Natural killer cell (primary cell): ENCODE measurements around the gene TCERG1L. TPM values are rescaled to one million over a fixed set of nuclear protein-coding genes. Genes with fewer than 3 reads are reported as not detected.

Experiments
- ATAC-seq, 3 donors: fragments of 150-1000 bp in 2 of 3; fragments of 200-7000 bp in 1 of 3; cut with Tn5 transposase; 1 replicate in 1 of 3; 2 replicates in 2 of 3; pipeline ENCODE4 v1.10.0; 2021; ENCODE audit warnings: mild to moderate bottlenecking in 2 of 3, moderate library complexity in 2 of 3
- DNase-seq, 2 donors: peaks; one replicate each; pipeline versions ENCODE4 v3.0.0 to v3.0.0-alpha.2; 2013 to 2021; ENCODE audit warnings: mixed read lengths in 1 of 2
- H3K27ac ChIP-seq: one replicate; pipeline ENCODE4 v1.5.1; 2013; ENCODE audit warnings: mild to moderate bottlenecking, low read length
- H3K27me3 ChIP-seq: one replicate; pipeline ENCODE4 v1.6.1; 2013; ENCODE audit warnings: low read length; ENCODE audit not compliant: control insufficient read depth, insufficient read depth
- H3K36me3 ChIP-seq: one replicate; pipeline ENCODE4 v1.6.1; 2013; ENCODE audit warnings: low read length; ENCODE audit not compliant: control insufficient read depth, insufficient read depth
- H3K4me1 ChIP-seq: one replicate; pipeline ENCODE4 v1.6.1; 2013; ENCODE audit warnings: low read length; ENCODE audit not compliant: control insufficient read depth, insufficient read depth
- H3K4me3 ChIP-seq: one replicate; pipeline ENCODE4 v1.5.1; 2013; ENCODE audit warnings: low read length
- H3K9me3 ChIP-seq: one replicate; pipeline ENCODE4 v1.6.1; 2013; ENCODE audit warnings: low read length; ENCODE audit not compliant: control insufficient read depth, insufficient read depth
- H3K27ac Mint-ChIP-seq, 2 donors: one replicate each; pipeline ENCODE4 v1.8.0; 2022; ENCODE audit warnings: mild to moderate bottlenecking in 2 of 2, mixed read lengths in 2 of 2, moderate library complexity in 1 of 2
- H3K27me3 Mint-ChIP-seq, 2 donors: one replicate each; pipeline ENCODE4 v1.8.0; 2022; ENCODE audit warnings: low read depth in 2 of 2, mixed read lengths in 2 of 2
- H3K36me3 Mint-ChIP-seq: one replicate; pipeline ENCODE4 v1.8.0; 2022; ENCODE audit warnings: mixed read lengths
- H3K4me1 Mint-ChIP-seq, 2 donors: one replicate each; pipeline ENCODE4 v1.8.0; 2022; ENCODE audit warnings: mixed read lengths in 2 of 2
- H3K4me3 Mint-ChIP-seq: one replicate; pipeline ENCODE4 v1.8.0; 2022; ENCODE audit warnings: mild to moderate bottlenecking, moderate library complexity, mixed read lengths
- H3K9me3 Mint-ChIP-seq, 2 donors: one replicate each; pipeline ENCODE4 v1.8.0; 2022; ENCODE audit warnings: mixed read lengths in 2 of 2
- WGBS: methylation state at CpG from one replicate; pipeline ENCODE4 v1.1.7; 2013; ENCODE audit warnings: missing lambda C conversion rate; ENCODE audit not compliant: insufficient coverage; 5-methylcytosine and 5-hydroxymethylcytosine counted together
- intact Hi-C: fragments of 100-400 bp; cut with micrococcal nuclease; formaldehyde crosslinking; loops from one replicate; pipeline ENCODE4 v1.14.2; 2022
- total RNA-seq, 4 donors: library from RNA; stranded (reverse); fragments of 120-200 nt in 1 of 4; gene quantifications; one replicate each; pipeline versions ENCODE4 v1.2.3 to v1.2.4, GENCODE V29; 2013 to 2022
- TF ChIP-seq, protein P1 (sequence below): fragments of 200-600 bp; IDR thresholded peaks from one replicate; pipeline ENCODE4 v1.8.0; 2022; ENCODE audit warnings: antibody characterized with exemption

Gene TCERG1L
- total RNA-seq, 3 donors from 2014 or later (not counting 1 experiment from before 2014, with no cell fraction given): 0.48 TPM; not detected in 2

- Histone ChIP-seq H3K4me1 (no peaks in the 10 kb centered on the region), H3K4me3 (no peak overlapping the region), H3K27ac (no peak overlapping the region), H3K9me3 (no peaks in the 10 kb centered on the region), H3K27me3 (no peaks in the 10 kb centered on the region), H3K36me3 (no peaks in the 10 kb centered on the region)
- DNase-seq (no peak), ATAC-seq (no peak)
- WGBS: 92% methylated on average over 8 of the region's 8 CpGs
- Mint-ChIP-seq H3K4me1 (no peaks in the 10 kb centered on the region), H3K9me3 (no peaks in the 10 kb centered on the region), H3K27ac (no peak overlapping the region), H3K27me3 (no peaks in the 10 kb centered on the region), H3K36me3 (no peaks in the 10 kb centered on the region), H3K4me3 (no peak overlapping the region)
- TF ChIP-seq, protein P1, sequence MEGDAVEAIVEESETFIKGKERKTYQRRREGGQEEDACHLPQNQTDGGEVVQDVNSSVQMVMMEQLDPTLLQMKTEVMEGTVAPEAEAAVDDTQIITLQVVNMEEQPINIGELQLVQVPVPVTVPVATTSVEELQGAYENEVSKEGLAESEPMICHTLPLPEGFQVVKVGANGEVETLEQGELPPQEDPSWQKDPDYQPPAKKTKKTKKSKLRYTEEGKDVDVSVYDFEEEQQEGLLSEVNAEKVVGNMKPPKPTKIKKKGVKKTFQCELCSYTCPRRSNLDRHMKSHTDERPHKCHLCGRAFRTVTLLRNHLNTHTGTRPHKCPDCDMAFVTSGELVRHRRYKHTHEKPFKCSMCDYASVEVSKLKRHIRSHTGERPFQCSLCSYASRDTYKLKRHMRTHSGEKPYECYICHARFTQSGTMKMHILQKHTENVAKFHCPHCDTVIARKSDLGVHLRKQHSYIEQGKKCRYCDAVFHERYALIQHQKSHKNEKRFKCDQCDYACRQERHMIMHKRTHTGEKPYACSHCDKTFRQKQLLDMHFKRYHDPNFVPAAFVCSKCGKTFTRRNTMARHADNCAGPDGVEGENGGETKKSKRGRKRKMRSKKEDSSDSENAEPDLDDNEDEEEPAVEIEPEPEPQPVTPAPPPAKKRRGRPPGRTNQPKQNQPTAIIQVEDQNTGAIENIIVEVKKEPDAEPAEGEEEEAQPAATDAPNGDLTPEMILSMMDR: no peak
- intact Hi-C loops: no loop called here
Observed at GRCh38 chr10:131056781-131057180, 254.7 kb downstream of the TCERG1L start.

GRCh38 chr10:131056091-131056579, 255.4 kb downstream of the TCERG1L start:
- intact Hi-C loops: no loop called here
- DNase-seq (no peak), ATAC-seq (no peak)
- H3K9me3 Mint-ChIP-seq: no peaks in the 10 kb centered on the region
- no peak overlapping the region for H3K27ac ChIP-seq
- no peak overlapping the region for H3K4me3 Mint-ChIP-seq
- H3K9me3 ChIP-seq: no peaks in the 10 kb centered on the region
- H3K4me3 ChIP-seq: no peak overlapping the region
- no peaks in the 10 kb centered on the region for H3K27me3 ChIP-seq
- no peaks in the 10 kb centered on the region for H3K36me3 ChIP-seq
- no peaks in the 10 kb centered on the region for H3K4me1 Mint-ChIP-seq
- H3K27me3 Mint-ChIP-seq: no peaks in the 10 kb centered on the region
- WGBS: 64% methylated on average over 12 of the region's 12 CpGs
- no peak overlapping the region for H3K27ac Mint-ChIP-seq
- H3K4me1 ChIP-seq: no peaks in the 10 kb centered on the region
- no peaks in the 10 kb centered on the region for H3K36me3 Mint-ChIP-seq
- TF ChIP-seq, protein P1: no peak

GRCh38 chr10:131055437-131055836, 256.1 kb downstream of the TCERG1L start:
- no peak overlapping the region for H3K4me3 ChIP-seq
- 70% methylated on average over 9 of the region's 9 CpGs for whole genome bisulfite sequencing
- Mint-ChIP-seq H3K9me3 (no peaks in the 10 kb centered on the region), H3K27me3 (no peaks in the 10 kb centered on the region), H3K4me3 (no peak overlapping the region), H3K4me1 (no peaks in the 10 kb centered on the region), H3K27ac (no peak overlapping the region), H3K36me3 (no peaks in the 10 kb centered on the region)
- intact Hi-C loops: no loop called here
- ATAC-seq (no peak), DNase-seq (no peak)
- no peaks in the 10 kb centered on the region for H3K27me3 ChIP-seq
- H3K4me1 ChIP-seq: no peaks in the 10 kb centered on the region
- no peak overlapping the region for H3K27ac ChIP-seq
- no peaks in the 10 kb centered on the region for H3K36me3 ChIP-seq
- TF ChIP-seq, protein P1: no peak
- H3K9me3 ChIP-seq: no peaks in the 10 kb centered on the region

DNA sequence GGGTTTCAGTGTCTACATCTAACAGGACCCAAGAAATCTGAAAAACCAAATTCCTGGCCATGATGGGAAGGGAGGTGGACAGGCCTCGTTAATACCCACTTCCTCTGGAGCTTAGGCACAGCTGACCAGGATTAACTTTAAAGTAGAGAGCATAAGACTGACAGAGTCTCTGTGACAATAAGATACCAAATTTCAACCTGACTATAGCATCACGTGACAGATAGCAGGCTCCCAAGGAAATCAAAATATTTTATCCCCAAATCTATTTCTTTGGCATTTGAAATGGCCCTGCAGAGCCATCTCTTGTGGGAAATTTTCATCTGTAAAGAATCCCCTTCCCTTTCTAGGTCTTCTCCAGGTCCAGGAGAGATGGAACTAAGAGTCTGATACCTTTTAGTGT, 258.3 kb downstream of the TCERG1L start:
- no peaks in the 10 kb centered on the region for H3K9me3 ChIP-seq
- TF ChIP-seq, protein P1: no peak
- H3K27me3 Mint-ChIP-seq: no peaks in the 10 kb centered on the region

More for the DNA sequence above, 258.3 kb downstream of the TCERG1L start:
- DNase-seq (no peak), ATAC-seq (no peak)
- Mint-ChIP-seq H3K36me3 (no peaks in the 10 kb centered on the region), H3K27ac (no peak overlapping the region), H3K9me3 (no peaks in the 10 kb centered on the region), H3K4me1 (no peaks in the 10 kb centered on the region), H3K4me3 (no peak overlapping the region)
- intact Hi-C loops: no loop called here
- H3K27ac ChIP-seq: no peak overlapping the region
- H3K4me1 ChIP-seq: no peaks in the 10 kb centered on the region
- no peaks in the 10 kb centered on the region for H3K36me3 ChIP-seq
- no peak overlapping the region for H3K4me3 ChIP-seq
- WGBS: 70% methylated on average over 2 of the region's 2 CpGs
- no peaks in the 10 kb centered on the region for H3K27me3 ChIP-seq
